IMR-90 (cell line): ENCODE data around the gene RNF43. TPM values are rescaled to one million over a fixed set of nuclear protein-coding genes. Genes with fewer than 3 reads are reported as not detected.

Experiments used
- ATAC-seq: fragments of 200-7000 bp; cut with Tn5 transposase; 2 replicates; pipeline ENCODE4 v1.9.1; 2020; ENCODE audit warnings: low read depth, mild to moderate bottlenecking, moderate library complexity
- BruUV-seq: library from RNA; stranded (reverse); fragments of 400-500 nt; replicated peaks from 2 replicates; lab custom pipeline; 2021; lab: Mats Ljungman, UMichigan
- CTCF ChIA-PET: fragments of 300-600 bp; formaldehyde crosslinking; extraction: SDS; loops from one replicate; lab custom pipeline; 2021; ENCODE audit warnings: antibody characterized with exemption; lab: Yijun Ruan, JAX
- POLR2A ChIA-PET: fragments of 300-600 bp; sonication (Branson Sonifier 250); formaldehyde crosslinking; loops from one replicate; lab custom pipeline; 2022; ENCODE audit warnings: antibody characterized with exemption; ENCODE audit not compliant: unreplicated experiment; lab: Charles Lee
- DNase-seq: peaks from one replicate; pipeline ENCODE4 v3.0.0; 2013
- H2AFZ ChIP-seq: replicated peaks from 2 replicates; pipeline ENCODE3; 2013; ENCODE audit warnings: low read length, mild to moderate bottlenecking; ENCODE audit not compliant: poor library complexity
- H2AK5ac ChIP-seq: 2 replicates; pipeline ENCODE4 v1.6.1; 2013; ENCODE audit warnings: low read depth, low read length, inconsistent platforms
- H2AK9ac ChIP-seq: replicated peaks from 2 replicates; pipeline ENCODE3; 2013; ENCODE audit warnings: mild to moderate bottlenecking, low read depth, low read length, moderate library complexity; ENCODE audit not compliant: poor library complexity
- H2BK120ac ChIP-seq: 2 replicates; pipeline ENCODE4 v1.6.1; 2013; ENCODE audit warnings: low read depth, low read length, inconsistent platforms
- H2BK15ac ChIP-seq: 3 replicates; pipeline ENCODE4 v1.6.1; 2013; ENCODE audit warnings: low read depth, low read length, inconsistent platforms
- H2BK20ac ChIP-seq: 2 replicates; pipeline ENCODE4 v1.6.1; 2013; ENCODE audit warnings: low read depth, mild to moderate bottlenecking, inconsistent platforms, low read length, moderate library complexity
- H2BK5ac ChIP-seq: 2 replicates; pipeline ENCODE4 v1.6.1; 2013; ENCODE audit warnings: mild to moderate bottlenecking, low read depth, low read length, inconsistent platforms; ENCODE audit not compliant: poor library complexity, severe bottlenecking
- H3K14ac ChIP-seq: replicated peaks from 2 replicates; pipeline ENCODE4 v1.6.1; 2013; ENCODE audit warnings: low read depth, low read length, inconsistent platforms
- H3K18ac ChIP-seq: 2 replicates; pipeline ENCODE4 v1.6.1; 2013; ENCODE audit warnings: low read depth, low read length, control low read depth
- H3K23ac ChIP-seq: 2 replicates; pipeline ENCODE4 v1.6.1; 2013; ENCODE audit warnings: low read depth, low read length, inconsistent platforms
- H3K27ac ChIP-seq: 2 replicates; pipeline ENCODE4 v1.5.1; 2013; ENCODE audit warnings: mild to moderate bottlenecking, control low read depth, low read length; ENCODE audit not compliant: insufficient read depth
- H3K27me3 ChIP-seq: 2 replicates; pipeline ENCODE4 v1.6.1; 2013; ENCODE audit warnings: low read length; ENCODE audit not compliant: control insufficient read depth, insufficient read depth
- H3K36me3 ChIP-seq: 2 replicates; pipeline ENCODE4 v1.6.1; 2013; ENCODE audit warnings: low read length, mixed read lengths; ENCODE audit not compliant: control insufficient read depth, insufficient read depth
- H3K4ac ChIP-seq: 2 replicates; pipeline ENCODE4 v1.6.1; 2013; ENCODE audit warnings: low read depth, low read length, inconsistent platforms
- H3K4me1 ChIP-seq: 2 replicates; pipeline ENCODE4 v1.6.1; 2013; ENCODE audit warnings: low read length, mixed read lengths; ENCODE audit not compliant: control insufficient read depth, insufficient read depth
- H3K4me2 ChIP-seq: 2 replicates; pipeline ENCODE4 v1.6.1; 2013; ENCODE audit warnings: low read depth, mild to moderate bottlenecking, control low read depth, low read length, moderate library complexity
- H3K4me3 ChIP-seq: 2 replicates; pipeline ENCODE4 v1.5.1; 2013; ENCODE audit warnings: low read depth, mild to moderate bottlenecking, control low read depth, low read length, moderate library complexity; ENCODE audit not compliant: insufficient read depth
- H3K56ac ChIP-seq: 2 replicates; pipeline ENCODE4 v1.6.1; 2013; ENCODE audit warnings: low read length, inconsistent platforms; ENCODE audit not compliant: insufficient read depth; ENCODE audit errors: extremely low read depth
- H3K79me1 ChIP-seq, 2 experiments: 2 replicates each; pipeline ENCODE4 v1.6.1; 2013; ENCODE audit warnings: low read length in 2 of 2, inconsistent platforms in 1 of 2, low read depth in 1 of 2
- H3K9ac ChIP-seq: 2 replicates; pipeline ENCODE4 v1.6.1; 2013; ENCODE audit warnings: low read depth, low read length, control low read depth
- H3K9me1 ChIP-seq: 2 replicates; pipeline ENCODE4 v1.6.1; 2013; ENCODE audit warnings: low read length, inconsistent platforms; ENCODE audit not compliant: insufficient read depth
- H3K9me3 ChIP-seq: 2 replicates; pipeline ENCODE4 v1.6.1; 2013; ENCODE audit warnings: low read length; ENCODE audit not compliant: control insufficient read depth, insufficient read depth
- H4K20me1 ChIP-seq: 2 replicates; pipeline ENCODE4 v1.6.1; 2013; ENCODE audit warnings: low read length, inconsistent platforms; ENCODE audit not compliant: insufficient read depth
- H4K5ac ChIP-seq: 2 replicates; pipeline ENCODE4 v1.6.1; 2013; ENCODE audit warnings: mild to moderate bottlenecking, low read depth, low read length, control low read depth
- H4K8ac ChIP-seq, 2 experiments: 2 replicates each; pipeline ENCODE4 v1.6.1; 2013; ENCODE audit warnings: low read depth in 2 of 2, low read length in 2 of 2, control low read depth in 1 of 2, inconsistent platforms in 1 of 2
- H4K91ac ChIP-seq: 2 replicates; pipeline ENCODE4 v1.6.1; 2013; ENCODE audit warnings: low read depth, low read length, inconsistent platforms; ENCODE audit not compliant: insufficient read depth
- CEBPB ChIP-seq: IDR thresholded peaks from 2 replicates; pipeline ENCODE4 v1.6.1; 2012; ENCODE audit warnings: low read depth, low read length, improper control_type of control experiment
- CHD1 ChIP-seq: IDR thresholded peaks from 2 replicates; pipeline ENCODE4 v1.6.1; 2012; ENCODE audit warnings: low read depth, low read length, improper control_type of control experiment
- CTCF ChIP-seq: conservative IDR thresholded peaks from 2 replicates; pipeline ENCODE4 v1.5.1; 2012; ENCODE audit warnings: mild to moderate bottlenecking, low read depth, low read length, improper control_type of control experiment
- NFE2L2 ChIP-seq: fragments of 150-350 bp; IDR thresholded peaks from 2 replicates; pipeline ENCODE4 v1.6.1; 2016; ENCODE audit warnings: low read depth, mild to moderate bottlenecking, low read length
- RCOR1 ChIP-seq: IDR thresholded peaks from 2 replicates; pipeline ENCODE4 v1.6.1; 2012; ENCODE audit warnings: mild to moderate bottlenecking, low read length, improper control_type of control experiment; ENCODE audit not compliant: insufficient replicate concordance
- RFX5 ChIP-seq: IDR thresholded peaks from 2 replicates; pipeline ENCODE4 v1.8.0; 2012; ENCODE audit warnings: low read depth, mild to moderate bottlenecking, low read length, moderate library complexity
- SMC3 ChIP-seq: fragments of 150-350 bp; IDR thresholded peaks from 2 replicates; pipeline ENCODE4 v1.6.1; 2016; ENCODE audit warnings: low read depth, mild to moderate bottlenecking, antibody characterized with exemption, low read length, moderate library complexity
- USF2 ChIP-seq: fragments of 150-350 bp; IDR thresholded peaks from 2 replicates; pipeline ENCODE4 v1.6.1; 2017; ENCODE audit warnings: mild to moderate bottlenecking, antibody characterized with exemption, low read length, low read depth
- WGBS, 2 experiments: methylation state at CpG; one replicate each; pipeline versions ENCODE4 v1.1.5 to v1.1.7; 2013; ENCODE audit warnings: missing lambda C conversion rate in 2 of 2; ENCODE audit not compliant: insufficient read length in 1 of 2; ENCODE audit errors: extremely low coverage in 2 of 2; 5-methylcytosine and 5-hydroxymethylcytosine counted together
- dilution Hi-C: fragments of 300-500 bp; cut with HindIII; formaldehyde crosslinking; loops from one replicate; pipeline ENCODE4 v1.14.3; 2018; ENCODE audit warnings: low sequenced_read_pairs; ENCODE audit not compliant: unreplicated experiment
- in situ Hi-C: fragments of 300-500 bp; cut with MboI; formaldehyde crosslinking; loops from 3 replicates; pipeline ENCODE4 v1.14.3; 2019; ENCODE audit warnings: low sequenced_read_pairs, inconsistent platforms, mixed read lengths
- intact Hi-C: fragments of 100-400 bp; cut with micrococcal nuclease; formaldehyde crosslinking; loops from 2 replicates; pipeline ENCODE4 v1.10.0; 2022
- polyA plus RNA-seq, 3 experiments: library from polyadenylated mRNA; depleted of rRNA; stranded (reverse); fragments of >200 nt; gene quantifications; 2 replicates each; pipeline ENCODE4 v1.2.3, GENCODE V29; 2012; ENCODE audit warnings: low replicate concordance in 1 of 3
- total RNA-seq: library from RNA; depleted of rRNA; stranded (reverse); fragments of >200 nt; gene quantifications from 2 replicates; pipeline ENCODE4 v1.2.3, GENCODE V29; 2012

The RNF43 gene
- total and polyA plus RNA-seq, 2 of the 4 experiments (the other 2 are of a cell fraction) = under 0.01 TPM; not detected in 1

- no peak for DNase-seq
- Histone ChIP-seq H3K4me2 (no peak overlapping the region), H3K14ac (no peak overlapping the region), H3K27ac (no peak overlapping the region), H2BK20ac (no peak overlapping the region), H3K36me3 (no peaks in the 10 kb centered on the region), H3K4me1 (no peaks in the 10 kb centered on the region), H3K27me3 (peaks cover 21% of the 10 kb centered on the region), H2AK5ac (no peak overlapping the region), H3K9me1 (no peaks in the 10 kb centered on the region), H3K4ac (no peak overlapping the region), H4K20me1 (no peaks in the 10 kb centered on the region), H3K23ac (no peak overlapping the region), H4K5ac (no peak overlapping the region), H3K79me1 (no peaks in the 10 kb centered on the region), H2AFZ (no peak overlapping the region), H3K9ac (no peak overlapping the region), H2BK15ac (no peak overlapping the region), H4K91ac (no peak overlapping the region), H3K4me3 (no peak overlapping the region), H3K9me3 (no peaks in the 10 kb centered on the region), H2AK9ac (no peak overlapping the region), H2BK120ac (no peak overlapping the region), H3K56ac (no peak overlapping the region), H4K8ac (no peak overlapping the region), H3K18ac (no peak overlapping the region), H2BK5ac (no peak overlapping the region)
- no peak for ATAC-seq
- in situ Hi-C loops (no loop called here), intact Hi-C loops (no loop called here), dilution Hi-C loops (no loop called here)
- ChIA-PET CTCF (no interaction called here), POLR2A (interaction anchor here (0.7 kb wide), 1 partner anchor 16 kb away, joined by 4 read pairs; no protein-coding TSS in a partner anchor)
- WGBS, 2 experiments = no CpG with 5 or more reads among the region's 4 CpGs
- TF ChIP-seq NFE2L2 (no peak), SMC3 (no peak), CEBPB (no peak), CHD1 (no peak), CTCF (no peak), RCOR1 (no peak), RFX5 (no peak), USF2 (no peak)
- no TSS peak for BruUV-seq
Measured at GRCh38 chr17:58382108-58382871, 35.0 kb downstream of the RNF43 start.
